Endothelial cell of umbilical vein (primary cell): ENCODE measurements around the gene HIGD1C. TPM values are rescaled to one million over a fixed set of nuclear protein-coding genes. Genes with fewer than 3 reads are reported as not detected.

Experiments
- BruUV-seq: library from RNA; stranded (reverse); fragments of 400-500 nt; replicated peaks from 2 replicates; lab custom pipeline; 2021; lab: Mats Ljungman, UMichigan
- CTCF ChIA-PET: fragments of 300-600, 350-600 bp; sonication (Branson Sonifier 250); formaldehyde crosslinking; loops from one replicate; lab custom pipeline; 2021; ENCODE audit warnings: antibody characterized with exemption, inconsistent platforms; lab: Charles Lee
- POLR2A ChIA-PET: fragments of 300-600, 350-600 bp; sonication (Branson Sonifier 250); formaldehyde crosslinking; loops from one replicate; lab custom pipeline; 2021; ENCODE audit warnings: antibody characterized with exemption, inconsistent platforms; lab: Charles Lee
- DNase-seq: peaks from one replicate; pipeline ENCODE4 v3.0.0-alpha.2; 2011; ENCODE audit warnings: low read depth, low spot score
- FAIRE-seq: peaks from 2 replicates; lab custom pipeline; 2011; peaks lifted over from hg19 to GRCh38; lab: Jason Lieb, UNC
- H2AFZ ChIP-seq: 2 replicates; pipeline ENCODE4 v1.6.0; 2012; ENCODE audit warnings: low read depth, low read length, control low read depth, inconsistent platforms
- H3K27ac ChIP-seq: 2 replicates; pipeline ENCODE4 v1.5.1; 2011; ENCODE audit warnings: low read depth, mild to moderate bottlenecking, control low read depth, low read length, moderate library complexity; ENCODE audit not compliant: insufficient read depth
- H3K27me3 ChIP-seq, 2 experiments: 2 replicates each; pipeline versions ENCODE4 v1.6.0 to v1.6.1; 2011; ENCODE audit warnings: low read length in 2 of 2, mixed read lengths in 1 of 2; ENCODE audit not compliant: control insufficient read depth in 2 of 2, insufficient read depth in 2 of 2
- H3K36me3 ChIP-seq, 2 experiments: 2 replicates in 1 of 2; 3 replicates in 1 of 2; pipeline ENCODE4 v1.5.1; 2011; ENCODE audit warnings: low read length in 2 of 2, mild to moderate bottlenecking in 1 of 2, moderate library complexity in 1 of 2; ENCODE audit not compliant: control insufficient read depth in 2 of 2, insufficient read depth in 2 of 2; ENCODE audit errors: extremely low read depth in 1 of 2
- H3K4me1 ChIP-seq: 3 replicates; pipeline ENCODE4 v1.5.1; 2011; ENCODE audit warnings: mild to moderate bottlenecking, low read length; ENCODE audit not compliant: control insufficient read depth, insufficient read depth; ENCODE audit errors: extremely low read depth
- H3K4me2 ChIP-seq: 2 replicates; pipeline ENCODE4 v1.6.1; 2011; ENCODE audit warnings: low read length, control low read depth, mixed read lengths; ENCODE audit not compliant: insufficient read depth
- H3K4me3 ChIP-seq, 3 experiments: fragments of 200-600 bp in 1 of 3; sonication (generic), shearing (Covaris generic) in 1 of 3; replicated peaks in 1 of 3; 2 replicates each; pipeline ENCODE4 v1.5.1; 2011 to 2016; ENCODE audit warnings: control low read depth in 3 of 3, low read length in 3 of 3, mild to moderate bottlenecking in 2 of 3, inconsistent platforms in 1 of 3, low read depth in 1 of 3, moderate library complexity in 1 of 3; ENCODE audit not compliant: insufficient read depth in 1 of 3
- H3K79me2 ChIP-seq: 2 replicates; pipeline ENCODE4 v1.6.0; 2012; ENCODE audit warnings: low read length, inconsistent platforms; ENCODE audit not compliant: control insufficient read depth, insufficient read depth
- H3K9ac ChIP-seq: replicated peaks from 2 replicates; pipeline ENCODE3; 2011; ENCODE audit warnings: low read length, control low read depth; ENCODE audit not compliant: insufficient read depth; ENCODE audit errors: extremely low read depth
- H3K9me1 ChIP-seq: replicated peaks from 3 replicates; pipeline ENCODE4 v1.6.0; 2011; ENCODE audit warnings: mild to moderate bottlenecking, low read length; ENCODE audit not compliant: control insufficient read depth, insufficient read depth; ENCODE audit errors: extremely low read depth
- H3K9me3 ChIP-seq: replicated peaks from 2 replicates; pipeline ENCODE4 v1.5.1; 2012; ENCODE audit warnings: low read length, inconsistent platforms; ENCODE audit not compliant: control insufficient read depth, insufficient read depth
- H4K20me1 ChIP-seq: replicated peaks from 2 replicates; pipeline ENCODE3; 2011; ENCODE audit warnings: mild to moderate bottlenecking, low read length; ENCODE audit not compliant: control insufficient read depth, insufficient read depth; ENCODE audit errors: extremely low read depth
- CTCF ChIP-seq, 2 donors: IDR thresholded peaks; 1 replicate in 1 of 2; 2 replicates in 1 of 2; pipeline ENCODE4 v1.5.1; 2011; ENCODE audit warnings: low read length in 2 of 2, mild to moderate bottlenecking in 2 of 2, moderate library complexity in 2 of 2, control low read depth in 1 of 2, inconsistent platforms in 1 of 2, low read depth in 1 of 2; ENCODE audit not compliant: insufficient read depth in 1 of 2; ENCODE audit errors: extremely low read depth in 1 of 2
- FOS ChIP-seq: IDR thresholded peaks from 2 replicates; pipeline ENCODE4 v1.6.1; 2011; ENCODE audit warnings: mild to moderate bottlenecking, low read length, moderate library complexity, borderline replicate concordance; ENCODE audit not compliant: insufficient read depth
- GATA2 ChIP-seq: IDR thresholded peaks from 2 replicates; pipeline ENCODE4 v1.7.0; 2011; ENCODE audit warnings: low read depth, mild to moderate bottlenecking, moderate library complexity, mixed read lengths, low read length; ENCODE audit not compliant: insufficient read length, insufficient read depth
- JUN ChIP-seq: IDR thresholded peaks from 2 replicates; pipeline ENCODE4 v1.6.1; 2011; ENCODE audit warnings: borderline replicate concordance, low read depth; ENCODE audit not compliant: insufficient read length, insufficient read depth
- MYC ChIP-seq: IDR thresholded peaks from one replicate; pipeline ENCODE4 v1.6.1; 2011; ENCODE audit warnings: mild to moderate bottlenecking, low read depth, low read length
- POLR2AphosphoS5 ChIP-seq: IDR thresholded peaks from 2 replicates; pipeline ENCODE4 v1.6.1; 2012; ENCODE audit warnings: low read depth, mild to moderate bottlenecking, control low read depth, low read length, moderate library complexity; ENCODE audit not compliant: insufficient read depth
- dilution Hi-C: fragments of 300-500 bp; cut with MboI; formaldehyde crosslinking; loops from one replicate; pipeline ENCODE4 v1.15.0; 2019; ENCODE audit warnings: low sequenced_read_pairs; ENCODE audit not compliant: extremely low pct_ligation_motif_present
- intact Hi-C: fragments of 100-400 bp; cut with micrococcal nuclease; formaldehyde crosslinking; loops from one replicate; pipeline ENCODE4 v1.10.0; 2022
- polyA plus RNA-seq, 4 experiments: library from polyadenylated mRNA; depleted of rRNA in 3 of 4; stranded (reverse) in 3 of 4; unstranded in 1 of 4; fragments of >200 nt; gene quantifications; 2 replicates each; pipeline versions ENCODE4 v1.2.1 to v1.2.3, GENCODE V29; 2011 to 2012; ENCODE audit warnings: missing spikeins in 1 of 4
- total RNA-seq: library from RNA; stranded (reverse); gene quantifications from 2 replicates; pipeline ENCODE4 v1.2.3, GENCODE V29; 2021

The HIGD1C gene
- total and polyA plus RNA-seq, 2 donors (not counting 3 experiments of a cell fraction or from before 2014, with no cell fraction given): not detected

GRCh38 chr12:50927766-50928224, 24.5 kb upstream of the HIGD1C start:
- dilution Hi-C loops: no loop called here
- intact Hi-C loops: loop anchor here (5.0 kb wide), 1 partner anchor 60 kb away; no protein-coding TSS in a partner anchor
- Histone ChIP-seq H3K9ac (no peak overlapping the region), H3K9me1 (no peaks in the 10 kb centered on the region), H3K27me3 (no peaks in the 10 kb centered on the region), H3K36me3 (peaks cover 0 to 3% of the 10 kb centered on the region in 2 experiments), H3K4me2 (no peak overlapping the region), H3K4me1 (peaks cover 24% of the 10 kb centered on the region), H2AFZ (no peak overlapping the region), H3K9me3 (no peaks in the 10 kb centered on the region), H3K4me3 (no peak overlapping the region), H3K27ac (no peak overlapping the region), H4K20me1 (no peaks in the 10 kb centered on the region), H3K79me2 (no peaks in the 10 kb centered on the region)
- ChIA-PET CTCF (interaction anchor here (0.6 to 3.1 kb wide), 2 partner anchors 59 to 254 kb away, joined by 3 to 9 read pairs; no protein-coding TSS in a partner anchor), POLR2A (no interaction called here)
- TF ChIP-seq POLR2AphosphoS5 (no peak), MYC (no peak), GATA2 (no peak), JUN (no peak), FOS (no peak), CTCF (IDR thresholded peaks at IDR 0.05; ENCODE audit: extremely low read depth in 1 of 2, insufficient read depth in 1 of 2, low read depth in 1 of 2, low read length in 2 of 2) (no peak)
- DNase-seq (no peak), FAIRE-seq (no peak)
- no TSS peak for BruUV-seq
